ENCODE measurements around the gene GINS1.

GRCh38 chr20:25460566-25461280 is 53.2 kb downstream of the GINS1 start:
- TF ChIP-seq CTCF (IDR thresholded peaks at IDR 0.05) = no peak
- no peak for TF ChIP-seq POLR2A (IDR thresholded peaks at IDR 0.05)
- no peak for TF ChIP-seq POLR2AphosphoS5 (IDR thresholded peaks at IDR 0.05)
